Adrenal gland (tissue), 12 donors: ENCODE data around the gene CYP24A1. TPM values are rescaled to one million over a fixed set of nuclear protein-coding genes. Genes with fewer than 3 reads are reported as not detected.

Experiments
- DNase-seq, 7 donors: peaks; one replicate each; pipeline ENCODE4 v3.0.0-alpha.2; 2019 to 2020
- H3K27ac ChIP-seq, 5 donors: fragments of 200-600 bp; sonication (generic) in 4 of 5; 1 replicate in 3 of 5; 2 replicates in 2 of 5; pipeline versions ENCODE4 v1.5.1 to v1.8.0; 2016 to 2020; ENCODE audit warnings: mild to moderate bottlenecking in 1 of 5
- H3K27me3 ChIP-seq: fragments of 200-600 bp; 2 replicates; pipeline ENCODE4 v1.8.0; 2021
- H3K36me3 ChIP-seq, 2 donors: fragments of 200-600 bp; replicated peaks in 1 of 2; 1 replicate in 1 of 2; 2 replicates in 1 of 2; pipeline versions ENCODE4 v1.5.1 to v1.8.0; 2018 to 2022
- H3K4me1 ChIP-seq, 2 donors: fragments of 200-600 bp; replicated peaks in 1 of 2; 1 replicate in 1 of 2; 2 replicates in 1 of 2; pipeline versions ENCODE4 v1.5.1 to v1.8.0; 2018 to 2021
- H3K4me3 ChIP-seq, 4 donors: fragments of 200-600 bp; sonication (generic) in 3 of 4; one replicate each; pipeline ENCODE4 v1.5.1; 2016 to 2018
- H3K9me3 ChIP-seq, 3 donors: fragments of 200-600 bp; sonication (generic) in 1 of 3; replicated peaks in 1 of 3; 1 replicate in 2 of 3; 2 replicates in 1 of 3; pipeline versions ENCODE4 v1.5.1 to v1.8.0; 2016 to 2021
- CTCF ChIP-seq, 6 experiments: fragments of 450-650 bp in 4 of 6; fragments of 200-600 bp in 2 of 6; sonication (generic) in 1 of 6; IDR thresholded peaks; 1 replicate in 5 of 6; 2 replicates in 1 of 6; pipeline versions ENCODE4 v1.5.1 to v1.8.0; 2016 to 2021; ENCODE audit warnings: antibody characterized with exemption in 6 of 6, mild to moderate bottlenecking in 2 of 6, moderate library complexity in 1 of 6
- POLR2A ChIP-seq, 2 donors: fragments of 450-650 bp; IDR thresholded peaks; one replicate each; pipeline ENCODE4 v1.6.1; 2017; ENCODE audit warnings: antibody characterized with exemption in 2 of 2, mild to moderate bottlenecking in 2 of 2, moderate library complexity in 1 of 2
- WGBS, 4 donors: extraction: QIAGEN DNeasy Blood & Tissue Kit in 2 of 4; methylation state at CpG; one replicate each; pipeline versions ENCODE4 v1.1.5 to v1.1.7; 2013 to 2017; 5-methylcytosine and 5-hydroxymethylcytosine counted together
- intact Hi-C, 2 donors: fragments of 100-400 bp; cut with DNase I; formaldehyde crosslinking; loops; one replicate each; pipeline versions ENCODE4 v1.14.1 to v1.15.0; 2022 to 2023
- polyA plus RNA-seq, 3 donors: library from polyadenylated mRNA; stranded (reverse); fragments of 200-250 nt in 2 of 3; fragments of 350-450 nt in 1 of 3; fragmentation: Illumina TruSeq in 1 of 3; extraction: RNeasy Lipid Tissue Mini Kit (QIAGEN cat#74804) in 1 of 3; gene quantifications; one replicate each; pipeline ENCODE4 v1.2.3, GENCODE V29; 2013 to 2014
- total RNA-seq, 9 donors: library from RNA; depleted of rRNA in 4 of 9; stranded (reverse); fragments of >200 nt in 4 of 9; fragments of 120-200 nt in 1 of 9; fragmentation: NEBNext Ultra II Directional in 1 of 9; extraction: Animal tissue kit (Norgen Biotek cat#: 25700) in 1 of 9; gene quantifications; one replicate each; pipeline versions ENCODE4 v1.1.0 to v1.2.4, GENCODE V29; 2013 to 2023
- donor health status: healthy with polysubstance abuse.
- donor health status: Bipolar disorder and iron deficiency.
- donor health status: DM: yes; HTN: yes; CAD: no.
- donor health status: DM: no; HTN: no; CAD: no.
- donor health status: DM: no; HTN: no; CAD: no.
- donor health status: DM: yes; HTN: yes; CAD: no.

CYP24A1 gene
- total and polyA plus RNA-seq, 12 donors, result 0.09 TPM; not detected in 11

- intact Hi-C loops, result no loop called here
- H3K4me1 ChIP-seq, result peaks cover 0 to 6% of the 10 kb centered on the region in 2 donors
- no peak for DNase-seq
- H3K4me3 ChIP-seq, result no peak overlapping the region
- H3K36me3 ChIP-seq, result no peaks in the 10 kb centered on the region
- H3K27me3 ChIP-seq, result peaks cover 69% of the 10 kb centered on the region
- no peak overlapping the region for H3K27ac ChIP-seq
- TF ChIP-seq POLR2A (IDR thresholded peaks at IDR 0.05) (no peak), CTCF (IDR thresholded peaks at IDR 0.05) (no peak)
- 62 to 67% (median 64%) methylated on average over 4 of the region's 4 CpGs for WGBS, 4 donors
- no peaks in the 10 kb centered on the region for H3K9me3 ChIP-seq
Measured at GRCh38 chr20:54170026-54170471, 3.7 kb downstream of the CYP24A1 start.

- no peak overlapping the region for H3K27ac ChIP-seq
- H3K36me3 ChIP-seq, result no peaks in the 10 kb centered on the region
- H3K9me3 ChIP-seq, result no peaks in the 10 kb centered on the region
- H3K27me3 ChIP-seq, result peaks cover 60% of the 10 kb centered on the region
- peaks cover 0 to 5% of the 10 kb centered on the region in 2 donors for H3K4me1 ChIP-seq
- no peak overlapping the region for H3K4me3 ChIP-seq
- intact Hi-C loops, result no loop called here
- 67 to 74% (median 72%) methylated on average over 14 of the region's 14 CpGs for WGBS, 4 donors
- TF ChIP-seq POLR2A (IDR thresholded peaks at IDR 0.05) (no peak), CTCF (IDR thresholded peaks at IDR 0.05) (no peak)
- no peak for DNase-seq
Measured at GRCh38 chr20:54168961-54169862, 4.6 kb downstream of the CYP24A1 start.

GRCh38 chr20:54167909-54168872 lies 5.6 kb downstream of the CYP24A1 start:
- no peak overlapping the region for H3K27ac ChIP-seq
- intact Hi-C loops, result no loop called here
- 57 to 64% (median 60%) methylated on average over 11 of the region's 11 CpGs for WGBS, 4 donors
- H3K36me3 ChIP-seq, result no peaks in the 10 kb centered on the region
- no peaks in the 10 kb centered on the region for H3K4me1 ChIP-seq
- DNase-seq, result peak in 1 of 7 donors; percentile 24
- no peak overlapping the region for H3K4me3 ChIP-seq
- no peaks in the 10 kb centered on the region for H3K9me3 ChIP-seq
- TF ChIP-seq POLR2A (IDR thresholded peaks at IDR 0.05) (no peak), CTCF (IDR thresholded peaks at IDR 0.05) (no peak)
- H3K27me3 ChIP-seq, result peaks cover 58% of the 10 kb centered on the region
